Epithelial cell of alveolus of lung (primary cell): ENCODE results near the gene RAD50. TPM values are rescaled to one million over a fixed set of nuclear protein-coding genes. Genes with fewer than 3 reads are reported as not detected.

Experiments used
- total RNA-seq: library from RNA; depleted of rRNA; stranded (reverse); fragments of >200 nt; gene quantifications from 2 replicates; pipeline ENCODE4 v1.2.1, GENCODE V29; 2015

The RAD50 gene
- 16.0 and 16.8 TPM in 2 replicates for total RNA-seq

DNA sequence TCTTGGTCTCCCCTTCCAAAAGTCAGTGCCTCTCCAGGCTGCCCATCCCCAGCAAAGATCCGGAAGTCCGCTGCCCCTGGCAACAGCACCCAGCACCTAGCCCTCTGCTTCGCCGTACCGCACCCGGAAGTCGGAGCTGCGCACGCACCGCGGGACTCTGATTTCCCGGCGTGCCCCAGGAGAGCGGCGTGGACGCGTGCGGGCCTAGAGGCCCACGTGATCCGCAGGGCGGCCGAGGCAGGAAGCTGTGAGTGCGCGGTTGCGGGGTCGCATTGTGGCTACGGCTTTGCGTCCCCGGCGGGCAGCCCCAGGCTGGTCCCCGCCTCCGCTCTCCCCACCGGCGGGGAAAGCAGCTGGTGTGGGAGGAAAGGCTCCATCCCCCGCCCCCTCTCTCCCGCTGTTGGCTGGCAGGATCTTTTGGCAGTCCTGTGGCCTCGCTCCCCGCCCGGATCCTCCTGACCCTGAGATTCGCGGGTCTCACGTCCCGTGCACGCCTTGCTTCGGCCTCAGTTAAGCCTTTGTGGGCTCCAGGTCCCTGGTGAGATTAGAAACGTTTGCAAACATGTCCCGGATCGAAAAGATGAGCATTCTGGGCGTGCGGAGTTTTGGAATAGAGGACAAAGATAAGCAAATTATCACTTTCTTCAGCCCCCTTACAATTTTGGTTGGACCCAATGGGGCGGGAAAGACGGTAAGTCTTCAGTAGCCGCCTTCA is at the start of gene RAD50:
Gene RAD50, plus strand, starts transcription at position 215 of the 715 bp plus-strand sequence. Its CDS starts 348 bp downstream, at position 563.

DNA sequence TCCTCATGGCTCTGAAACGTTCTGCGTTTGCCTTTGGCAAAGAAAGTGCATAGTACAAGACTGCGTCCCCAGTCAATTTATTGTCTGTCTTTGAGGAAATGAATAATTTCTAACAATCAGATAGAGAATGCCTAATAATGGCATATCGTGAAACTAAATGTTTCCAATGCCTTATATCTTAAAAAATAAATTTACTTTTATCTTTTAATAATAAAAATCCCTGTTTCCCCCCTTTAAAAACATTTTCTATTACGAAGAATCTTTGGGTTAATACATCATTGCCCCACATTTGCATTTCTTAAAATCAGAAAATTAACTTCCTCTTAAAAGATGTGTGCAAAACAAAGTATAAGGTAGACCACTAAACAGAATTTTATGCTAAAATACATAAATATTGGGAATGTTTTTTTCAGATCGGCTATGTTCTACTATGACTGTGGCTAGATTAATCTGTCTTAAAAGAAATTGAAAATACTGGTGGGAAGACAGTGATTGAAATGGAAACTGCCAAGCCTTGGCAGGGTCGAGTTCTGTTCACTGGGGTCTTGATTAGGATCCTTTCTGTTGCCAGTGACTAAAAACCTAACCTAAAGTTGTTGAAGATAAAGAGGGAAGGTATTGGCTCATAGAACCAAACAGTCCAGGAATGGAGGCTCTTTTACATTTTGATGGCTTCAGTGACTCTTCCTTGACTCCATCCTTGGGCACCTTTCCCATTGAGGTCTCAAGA is 13.1 kb upstream of the RAD50 start, which contains the start of gene IL5:
Gene IL5, minus strand, starts transcription at position 51 of the 730 bp plus-strand sequence. Its CDS starts 44 bp downstream, at position 7.

DNA sequence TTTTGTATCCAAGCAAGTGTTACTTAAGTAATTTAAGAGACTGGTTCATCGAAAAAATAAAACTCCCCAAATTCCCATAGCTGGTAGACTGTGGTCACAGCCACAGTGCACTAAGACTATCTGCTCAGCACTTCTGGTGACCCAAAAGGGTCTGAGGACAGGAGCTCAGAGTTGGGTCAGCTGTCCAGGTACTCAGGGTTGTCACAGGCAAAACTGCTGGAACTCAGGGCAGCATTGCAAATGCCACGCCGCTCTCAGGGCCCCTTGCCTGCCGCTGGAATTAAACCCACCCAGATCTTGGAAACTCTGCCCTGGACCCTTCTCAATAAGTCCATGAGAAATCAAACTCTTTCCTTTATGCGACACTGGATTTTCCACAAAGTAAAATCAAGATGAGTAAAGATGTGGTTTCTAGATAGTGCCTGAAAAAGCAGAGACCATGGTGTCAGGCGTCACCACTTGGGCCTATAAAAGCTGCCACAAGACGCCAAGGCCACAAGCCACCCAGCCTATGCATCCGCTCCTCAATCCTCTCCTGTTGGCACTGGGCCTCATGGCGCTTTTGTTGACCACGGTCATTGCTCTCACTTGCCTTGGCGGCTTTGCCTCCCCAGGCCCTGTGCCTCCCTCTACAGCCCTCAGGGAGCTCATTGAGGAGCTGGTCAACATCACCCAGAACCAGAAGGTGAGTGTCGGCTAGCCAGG is 101.1 kb downstream of the RAD50 start, which contains the start of gene IL13:
Gene IL13, plus strand, starts transcription at position 498 of the 705 bp plus-strand sequence. Its CDS starts 14 bp downstream, at position 512.

DNA sequence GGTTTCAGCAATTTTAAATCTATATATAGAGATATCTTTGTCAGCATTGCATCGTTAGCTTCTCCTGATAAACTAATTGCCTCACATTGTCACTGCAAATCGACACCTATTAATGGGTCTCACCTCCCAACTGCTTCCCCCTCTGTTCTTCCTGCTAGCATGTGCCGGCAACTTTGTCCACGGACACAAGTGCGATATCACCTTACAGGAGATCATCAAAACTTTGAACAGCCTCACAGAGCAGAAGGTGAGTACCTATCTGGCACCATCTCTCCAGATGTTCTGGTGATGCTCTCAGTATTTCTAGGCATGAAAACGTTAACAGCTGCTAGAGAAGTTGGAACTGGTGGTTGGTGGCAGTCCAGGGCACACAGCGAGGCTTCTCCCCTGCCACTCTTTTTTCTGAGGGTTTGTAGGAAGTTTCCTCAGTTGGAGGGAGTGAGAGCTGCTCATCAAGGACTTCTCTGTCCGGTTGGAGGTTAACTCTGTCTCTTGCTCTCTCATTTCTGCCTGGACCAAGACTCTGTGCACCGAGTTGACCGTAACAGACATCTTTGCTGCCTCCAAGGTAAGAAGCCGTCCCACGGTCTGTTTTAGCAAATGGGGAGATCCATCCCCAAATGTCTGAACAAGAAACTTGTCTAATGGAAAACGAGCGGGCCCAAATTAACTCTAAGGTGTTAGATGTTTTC is 117.3 kb downstream of the RAD50 start, which contains the start of gene IL4:
Gene IL4, plus strand, starts transcription at position 51 of the 692 bp plus-strand sequence. Its CDS starts 62 bp downstream, at position 113.

Other genes starting within 250 kb of the RAD50 start
- 4.1 and 5.1 TPM in 2 replicates for gene SLC22A5, start 187.3 kb upstream of the RAD50 start, total RNA-seq
- 13.6 and 48.6 TPM in 2 replicates for gene IRF1, start 66.2 kb upstream of the RAD50 start, total RNA-seq
- gene IL5, start 13.5 kb upstream of the RAD50 start, total RNA-seq, result not detected in 2 replicates
- not detected in 2 replicates for gene IL13, start 101.2 kb downstream of the RAD50 start, total RNA-seq
- gene IL4, start 117.0 kb downstream of the RAD50 start, total RNA-seq, result not detected in 2 replicates
- gene KIF3A, start 180.6 kb downstream of the RAD50 start, total RNA-seq, result 3.1 and 3.5 TPM in 2 replicates
- gene CCNI2, start 190.4 kb downstream of the RAD50 start, total RNA-seq, result under 0.01 TPM in 1 of 2 replicates, not detected in the other
- 37.9 and 50.1 TPM in 2 replicates for gene SEPTIN8, start 220.3 kb downstream of the RAD50 start, total RNA-seq